Right atrium auricular region (tissue), 2 donors: ENCODE data around the gene GFRA1. TPM values are rescaled to one million over a fixed set of nuclear protein-coding genes. Genes with fewer than 3 reads are reported as not detected.
"Not testable (repeated sequence)": the region's sequence is repeated elsewhere in the genome, so short reads cannot be mapped to it uniquely, and the experiment has no call there.

Experiments
- DNase-seq: peaks from one replicate; pipeline ENCODE4 v3.0.0-alpha.2; 2019; ENCODE audit warnings: low spot score
- H3K27ac ChIP-seq, 2 donors: fragments of 200-600 bp; sonication (generic); 1 replicate in 1 of 2; 2 replicates in 1 of 2; pipeline ENCODE4 v1.5.1; 2016 to 2019
- H3K27me3 ChIP-seq, 2 donors: fragments of 200-600 bp; sonication (generic); one replicate each; pipeline versions ENCODE4 v1.5.1 to v1.6.0; 2017 to 2019
- H3K36me3 ChIP-seq: fragments of 200-600 bp; sonication (generic); one replicate; pipeline ENCODE4 v1.5.1; 2016
- H3K4me1 ChIP-seq, 2 donors: fragments of 200-600 bp; sonication (generic); one replicate each; pipeline versions ENCODE4 v1.5.1 to v1.6.0; 2017 to 2019
- H3K4me3 ChIP-seq, 2 donors: fragments of 200-600 bp; sonication (generic); 1 replicate in 1 of 2; 2 replicates in 1 of 2; pipeline ENCODE4 v1.5.1; 2017 to 2019; ENCODE audit warnings: mild to moderate bottlenecking in 1 of 2, moderate library complexity in 1 of 2
- H3K9me3 ChIP-seq, 2 donors: fragments of 200-600 bp; sonication (generic); one replicate each; pipeline ENCODE4 v1.5.1; 2019
- CTCF ChIP-seq, 2 donors: fragments of 200-600 bp; sonication (generic); IDR thresholded peaks; one replicate each; pipeline ENCODE4 v1.5.1; 2019; ENCODE audit warnings: antibody characterized with exemption in 2 of 2
- total RNA-seq, 2 donors: library from RNA; depleted of rRNA; stranded (reverse); fragments of >200 nt; gene quantifications; one replicate each; pipeline ENCODE4 v1.1.0, GENCODE V29; 2016

Gene GFRA1
- total RNA-seq, 2 donors from 2014 or later = 9.1 to 18.7 TPM

GRCh38 chr10:116043304-116043703, 229.7 kb downstream of the GFRA1 start:
- H3K9me3 ChIP-seq = no peaks in the 10 kb centered on the region
- no peak overlapping the region for H3K27ac ChIP-seq
- no peak for DNase-seq
- TF ChIP-seq CTCF (IDR thresholded peaks at IDR 0.05) = no peak
- H3K27me3 ChIP-seq = no peaks in the 10 kb centered on the region
- no peaks in the 10 kb centered on the region for H3K36me3 ChIP-seq
- H3K4me1 ChIP-seq = peaks cover 4 to 24% of the 10 kb centered on the region in 2 donors
- H3K4me3 ChIP-seq = no peak overlapping the region

GRCh38 chr10:116041948-116042347, 231.1 kb downstream of the GFRA1 start:
- Histone ChIP-seq H3K9me3 (no peaks in the 10 kb centered on the region), H3K4me3 (no peak overlapping the region), H3K4me1 (peaks cover 4 to 24% of the 10 kb centered on the region in 2 donors), H3K27ac (no peak overlapping the region), H3K36me3 (no peaks in the 10 kb centered on the region), H3K27me3 (no peaks in the 10 kb centered on the region)
- no peak for TF ChIP-seq CTCF (IDR thresholded peaks at IDR 0.05)
- no peak for DNase-seq

- DNase-seq = no peak
- TF ChIP-seq CTCF (IDR thresholded peaks at IDR 0.05) = no peak
Observed at GRCh38 chr10:116039612-116040011, 233.4 kb downstream of the GFRA1 start.

GRCh38 chr10:116038259-116038658, 234.7 kb downstream of the GFRA1 start:
- H3K27ac ChIP-seq = no peak overlapping the region
- H3K4me1 ChIP-seq = no peaks in the 10 kb centered on the region
- no peaks in the 10 kb centered on the region for H3K36me3 ChIP-seq
- H3K9me3 ChIP-seq = peaks cover 0 to 3% of the 10 kb centered on the region in 2 donors
- H3K4me3 ChIP-seq = no peak overlapping the region
- DNase-seq = peak; percentile 80
- no peak for TF ChIP-seq CTCF (IDR thresholded peaks at IDR 0.05)
- H3K27me3 ChIP-seq = no peaks in the 10 kb centered on the region

More at GRCh38 chr10:116039612-116040011, 233.4 kb downstream of the GFRA1 start:
- Histone ChIP-seq H3K27me3 (no peaks in the 10 kb centered on the region), H3K36me3 (no peaks in the 10 kb centered on the region), H3K9me3 (no peaks in the 10 kb centered on the region), H3K27ac (no peak overlapping the region), H3K4me3 (no peak overlapping the region), H3K4me1 (peaks cover 3 to 7% of the 10 kb centered on the region in 2 donors)

- not testable (repeated sequence) for H3K4me3 ChIP-seq, DNase-seq, H3K36me3 ChIP-seq, H3K27me3 ChIP-seq, H3K27ac ChIP-seq, H3K4me1 ChIP-seq, H3K9me3 ChIP-seq
Observed at GRCh38 chr10:116035406-116035805, 237.6 kb downstream of the GFRA1 start.

GRCh38 chr10:116030576-116030975, 242.4 kb downstream of the GFRA1 start:
- Histone ChIP-seq H3K27me3 (no peaks in the 10 kb centered on the region), H3K4me1 (no peaks in the 10 kb centered on the region), H3K4me3 (no peak overlapping the region), H3K9me3 (peaks cover 0 to 8% of the 10 kb centered on the region in 2 donors), H3K36me3 (no peaks in the 10 kb centered on the region), H3K27ac (no peak overlapping the region)
- no peak for TF ChIP-seq CTCF (IDR thresholded peaks at IDR 0.05)
- DNase-seq = no peak
